Left lung (tissue), 10 donors: ENCODE data around the gene ZNF337. TPM values are rescaled to one million over a fixed set of nuclear protein-coding genes. Genes with fewer than 3 reads are reported as not detected.
A peak's percentile ranks its signal among the peaks of the same experiment; 100 is the strongest.
"Not testable (repeated sequence)": the region's sequence is repeated elsewhere in the genome, so short reads cannot be mapped to it uniquely, and the experiment has no call there.

Experiments
- ATAC-seq: fragments of 200-7000 bp; cut with Tn5 transposase; one replicate; pipeline ENCODE4 v1.9.1; 2020; ENCODE audit warnings: moderate library complexity
- DNase-seq, 4 donors: peaks; one replicate each; pipeline ENCODE4 v3.0.0-alpha.2; 2013 to 2020
- H3K27ac ChIP-seq, 2 donors: fragments of 200-600 bp; sonication (generic) in 1 of 2; one replicate each; pipeline versions ENCODE4 v1.5.0 to v1.8.0; 2020 to 2021
- H3K27me3 ChIP-seq, 2 donors: fragments of 200-600 bp; sonication (generic) in 1 of 2; one replicate each; pipeline versions ENCODE4 v1.5.0 to v1.8.0; 2020 to 2021
- H3K36me3 ChIP-seq, 2 donors: fragments of 200-600 bp; sonication (generic) in 1 of 2; one replicate each; pipeline versions ENCODE4 v1.5.0 to v1.8.0; 2020 to 2021
- H3K4me1 ChIP-seq, 2 donors: fragments of 200-600 bp; one replicate each; pipeline ENCODE4 v1.8.0; 2021
- H3K4me3 ChIP-seq, 2 donors: fragments of 200-600 bp; sonication (generic) in 1 of 2; one replicate each; pipeline versions ENCODE4 v1.5.0 to v1.8.0; 2020 to 2021; ENCODE audit warnings: mild to moderate bottlenecking in 1 of 2
- H3K9me3 ChIP-seq, 2 donors: fragments of 200-600 bp; sonication (generic) in 1 of 2; one replicate each; pipeline versions ENCODE4 v1.5.0 to v1.8.0; 2020 to 2021
- intact Hi-C, 2 donors: fragments of 100-400 bp; cut with DNase I; formaldehyde crosslinking; loops; one replicate each; pipeline versions ENCODE4 v1.11.2 to v1.14.2; 2022
- polyA plus RNA-seq, 6 donors: library from polyadenylated mRNA; unstranded; fragments of 120-200 nt; gene quantifications; one replicate each; pipeline ENCODE4 v1.2.1, GENCODE V29; 2013; ENCODE audit not compliant: insufficient read length in 6 of 6
- total RNA-seq, 2 donors: library from RNA; stranded (reverse); fragmentation: NEBNext Ultra II Directional; extraction: Animal tissue kit (Norgen Biotek cat#: 25700); gene quantifications; one replicate each; pipeline ENCODE4 v1.2.1, GENCODE V29; 2021
- TF ChIP-seq, protein P1 (sequence below), 2 donors: fragments of 200-600 bp; sonication (generic) in 1 of 2; IDR thresholded peaks; one replicate each; pipeline versions ENCODE4 v1.5.0 to v1.8.0; 2021; ENCODE audit warnings: antibody characterized with exemption in 2 of 2
- donor health status: DM: no; HTN: yes; CAD: no.
- donor health status: DM: no; HTN: no; CAD: no.

ZNF337 gene
- total and polyA plus RNA-seq, 8 donors = 9.5 to 58.3 (median 49.8) TPM

DNA sequence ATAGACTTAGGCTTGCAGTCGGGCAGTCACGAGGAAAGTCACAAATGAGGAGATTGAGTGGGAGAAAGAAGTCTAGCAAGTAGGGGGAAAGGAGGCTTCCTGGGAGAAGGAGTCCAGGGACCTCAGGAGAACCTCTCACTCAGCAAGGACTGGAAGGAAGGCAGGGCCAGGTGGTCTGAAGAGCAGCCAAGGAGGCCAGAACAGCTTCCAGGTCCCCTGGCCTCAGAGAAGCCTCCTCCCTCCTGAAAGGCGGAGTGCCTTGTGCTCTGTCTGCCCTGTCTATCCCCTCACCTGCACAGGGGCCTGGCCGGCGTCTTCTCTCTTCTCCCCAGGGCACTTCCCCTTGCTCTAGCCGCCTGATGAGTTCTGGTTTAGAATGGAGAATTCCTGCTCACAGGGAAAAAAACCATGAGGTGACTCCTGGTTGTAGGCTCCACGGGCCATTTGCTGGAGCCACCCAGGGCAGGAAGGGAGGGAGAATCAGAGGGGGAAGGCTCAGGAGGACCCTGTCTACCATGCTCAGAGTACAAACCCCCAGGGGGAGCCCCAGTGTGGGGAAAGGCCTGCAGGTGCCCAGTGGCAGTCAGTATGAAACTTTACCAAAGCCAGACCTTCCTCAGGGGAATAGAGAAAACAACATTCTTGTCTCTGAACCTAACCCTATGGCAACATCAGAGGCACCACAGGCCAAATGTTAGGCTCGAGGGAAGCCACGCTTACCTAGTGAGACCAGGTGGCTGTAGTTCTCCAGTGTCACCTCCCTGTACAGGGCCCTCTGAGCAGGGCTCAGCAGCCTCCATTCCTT, 11.2 kb downstream of the ZNF337 start:
- ATAC-seq (no peak), DNase-seq (no peak)
- Histone ChIP-seq H3K4me3 (no peak overlapping the region), H3K4me1 (no peaks in the 10 kb centered on the region), H3K27me3 (no peaks in the 10 kb centered on the region), H3K36me3 (peaks cover 0 to 33% of the 10 kb centered on the region in 2 donors), H3K27ac (no peak overlapping the region), H3K9me3 (no peaks in the 10 kb centered on the region)
- intact Hi-C loops = no loop called here
- TF ChIP-seq, protein P1, sequence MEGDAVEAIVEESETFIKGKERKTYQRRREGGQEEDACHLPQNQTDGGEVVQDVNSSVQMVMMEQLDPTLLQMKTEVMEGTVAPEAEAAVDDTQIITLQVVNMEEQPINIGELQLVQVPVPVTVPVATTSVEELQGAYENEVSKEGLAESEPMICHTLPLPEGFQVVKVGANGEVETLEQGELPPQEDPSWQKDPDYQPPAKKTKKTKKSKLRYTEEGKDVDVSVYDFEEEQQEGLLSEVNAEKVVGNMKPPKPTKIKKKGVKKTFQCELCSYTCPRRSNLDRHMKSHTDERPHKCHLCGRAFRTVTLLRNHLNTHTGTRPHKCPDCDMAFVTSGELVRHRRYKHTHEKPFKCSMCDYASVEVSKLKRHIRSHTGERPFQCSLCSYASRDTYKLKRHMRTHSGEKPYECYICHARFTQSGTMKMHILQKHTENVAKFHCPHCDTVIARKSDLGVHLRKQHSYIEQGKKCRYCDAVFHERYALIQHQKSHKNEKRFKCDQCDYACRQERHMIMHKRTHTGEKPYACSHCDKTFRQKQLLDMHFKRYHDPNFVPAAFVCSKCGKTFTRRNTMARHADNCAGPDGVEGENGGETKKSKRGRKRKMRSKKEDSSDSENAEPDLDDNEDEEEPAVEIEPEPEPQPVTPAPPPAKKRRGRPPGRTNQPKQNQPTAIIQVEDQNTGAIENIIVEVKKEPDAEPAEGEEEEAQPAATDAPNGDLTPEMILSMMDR (IDR thresholded peaks at IDR 0.05) = no peak

- H3K9me3 ChIP-seq, DNase-seq, H3K4me1 ChIP-seq, H3K4me3 ChIP-seq, ATAC-seq, H3K27me3 ChIP-seq, intact Hi-C loops, H3K27ac ChIP-seq: not testable (repeated sequence)
- H3K36me3 ChIP-seq = peaks cover 0 to 37% of the 10 kb centered on the region in 2 donors
Observed at GRCh38 chr20:25683826-25684225, 12.8 kb downstream of the ZNF337 start.

DNA sequence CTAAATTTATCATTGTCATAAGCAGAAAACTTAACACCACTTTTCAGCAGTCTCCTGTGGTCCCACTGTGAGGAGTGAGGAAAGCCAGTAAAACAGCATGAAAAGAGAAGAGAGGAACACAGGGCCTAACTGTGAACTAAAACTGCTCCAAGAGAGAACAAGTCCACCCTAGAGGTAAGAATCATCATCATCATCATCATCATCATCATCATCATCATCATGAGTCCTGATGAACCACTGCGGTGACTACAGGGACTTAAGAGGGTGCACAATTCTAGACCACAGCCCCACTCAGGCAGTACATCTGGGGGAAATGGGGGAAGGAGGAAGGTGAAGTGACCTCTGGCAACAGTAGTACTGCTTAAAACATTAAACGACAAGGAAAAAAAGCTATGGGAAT, 13.6 kb downstream of the ZNF337 start:
- TF ChIP-seq, protein P1 (IDR thresholded peaks at IDR 0.05) = no peak
- DNase-seq = no peak
- H3K27me3 ChIP-seq = no peaks in the 10 kb centered on the region
- H3K4me3 ChIP-seq = no peak overlapping the region
- ATAC-seq = no peak
- no peaks in the 10 kb centered on the region for H3K4me1 ChIP-seq
- intact Hi-C loops = no loop called here
- no peaks in the 10 kb centered on the region for H3K9me3 ChIP-seq
- no peak overlapping the region for H3K27ac ChIP-seq
- H3K36me3 ChIP-seq = peaks cover 0 to 37% of the 10 kb centered on the region in 2 donors

GRCh38 chr20:25676164-25676809, 20.4 kb downstream of the ZNF337 start:
- intact Hi-C loops = no loop called here
- no peaks in the 10 kb centered on the region for H3K4me1 ChIP-seq
- H3K27me3 ChIP-seq = no peaks in the 10 kb centered on the region
- no peak overlapping the region for H3K27ac ChIP-seq
- TF ChIP-seq, protein P1 (IDR thresholded peaks at IDR 0.05) = no peak
- H3K9me3 ChIP-seq = no peaks in the 10 kb centered on the region
- H3K4me3 ChIP-seq = no peak overlapping the region
- DNase-seq = no peak
- peak; percentile 50 for ATAC-seq
- H3K36me3 ChIP-seq = peaks cover 0 to 66% of the 10 kb centered on the region in 2 donors

GRCh38 chr20:25675161-25675560, 21.5 kb downstream of the ZNF337 start:
- ATAC-seq = peak; percentile 26
- Histone ChIP-seq H3K27me3 (no peaks in the 10 kb centered on the region), H3K9me3 (no peaks in the 10 kb centered on the region), H3K27ac (no peak overlapping the region), H3K4me3 (no peak overlapping the region), H3K36me3 (peaks cover 0 to 58% of the 10 kb centered on the region in 2 donors), H3K4me1 (no peaks in the 10 kb centered on the region)
- intact Hi-C loops = no loop called here
- no peak for DNase-seq
- TF ChIP-seq, protein P1 (IDR thresholded peaks at IDR 0.05) = no peak
